PC-9 (cell line): Measurements from ENCODE around the gene OR10J5.

Experiments used
- EZH2 ChIP-seq: fragments of 200-600 bp; sonication (generic); IDR thresholded peaks from 2 replicates; pipeline ENCODE4 v1.8.0; 2017; ENCODE audit warnings: antibody characterized with exemption, low read depth
- TF ChIP-seq, protein P1 (sequence below): fragments of 200-600 bp; sonication (generic); conservative IDR thresholded peaks from 2 replicates; pipeline ENCODE4 v1.6.1; 2017; ENCODE audit warnings: mixed run types, antibody characterized with exemption, mild to moderate bottlenecking, moderate library complexity

DNA sequence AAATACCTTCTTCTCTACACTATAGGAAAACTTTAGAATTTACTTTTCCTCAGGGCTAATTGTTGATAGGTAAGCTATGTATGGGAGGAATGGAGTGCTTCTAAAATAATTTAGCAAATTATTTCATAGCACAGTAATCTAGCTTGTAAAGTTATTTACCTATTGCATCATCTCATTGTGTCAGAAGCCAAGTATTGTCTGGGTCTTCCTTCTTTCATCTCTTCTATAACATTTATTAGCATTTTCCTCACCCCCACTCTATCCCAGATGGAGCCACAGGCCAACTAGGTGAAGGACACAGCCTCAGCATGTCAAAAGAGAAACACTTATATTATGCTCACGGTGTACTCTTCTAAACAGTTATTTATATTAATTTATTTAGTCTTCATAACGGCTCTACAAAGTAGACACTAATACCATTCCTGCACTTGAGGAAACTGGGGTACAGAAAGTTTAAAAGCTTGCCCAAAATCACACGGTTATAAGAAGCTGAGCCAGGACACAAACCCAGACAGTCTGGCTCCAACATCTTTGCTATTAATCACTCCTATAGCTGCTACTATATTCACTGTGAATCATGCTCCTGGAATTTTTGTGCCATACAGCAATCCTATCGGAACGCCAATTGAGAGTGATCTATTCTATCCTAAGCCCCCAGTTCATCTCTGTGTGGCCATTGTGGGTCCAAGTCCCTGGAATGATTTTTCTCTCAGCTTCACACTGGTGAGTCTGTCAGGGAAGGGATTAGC lies 43.1 kb downstream of the OR10J5 start:
- TF ChIP-seq, protein P1, sequence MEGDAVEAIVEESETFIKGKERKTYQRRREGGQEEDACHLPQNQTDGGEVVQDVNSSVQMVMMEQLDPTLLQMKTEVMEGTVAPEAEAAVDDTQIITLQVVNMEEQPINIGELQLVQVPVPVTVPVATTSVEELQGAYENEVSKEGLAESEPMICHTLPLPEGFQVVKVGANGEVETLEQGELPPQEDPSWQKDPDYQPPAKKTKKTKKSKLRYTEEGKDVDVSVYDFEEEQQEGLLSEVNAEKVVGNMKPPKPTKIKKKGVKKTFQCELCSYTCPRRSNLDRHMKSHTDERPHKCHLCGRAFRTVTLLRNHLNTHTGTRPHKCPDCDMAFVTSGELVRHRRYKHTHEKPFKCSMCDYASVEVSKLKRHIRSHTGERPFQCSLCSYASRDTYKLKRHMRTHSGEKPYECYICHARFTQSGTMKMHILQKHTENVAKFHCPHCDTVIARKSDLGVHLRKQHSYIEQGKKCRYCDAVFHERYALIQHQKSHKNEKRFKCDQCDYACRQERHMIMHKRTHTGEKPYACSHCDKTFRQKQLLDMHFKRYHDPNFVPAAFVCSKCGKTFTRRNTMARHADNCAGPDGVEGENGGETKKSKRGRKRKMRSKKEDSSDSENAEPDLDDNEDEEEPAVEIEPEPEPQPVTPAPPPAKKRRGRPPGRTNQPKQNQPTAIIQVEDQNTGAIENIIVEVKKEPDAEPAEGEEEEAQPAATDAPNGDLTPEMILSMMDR, result no peak
- no peak for TF ChIP-seq EZH2
